Measurements from ENCODE around the gene ASTN2.
"Not testable (repeated sequence)": the region's sequence is repeated elsewhere in the genome, so short reads cannot be mapped to it uniquely, and the experiment has no call there.

ASTN2 gene

GRCh38 chr9:116717150-116717549 is 697.7 kb downstream of the ASTN2 start:
- in situ Hi-C loops (cut with MboI; ENCODE audit: low sequenced_read_pairs): no loop called here

DNA sequence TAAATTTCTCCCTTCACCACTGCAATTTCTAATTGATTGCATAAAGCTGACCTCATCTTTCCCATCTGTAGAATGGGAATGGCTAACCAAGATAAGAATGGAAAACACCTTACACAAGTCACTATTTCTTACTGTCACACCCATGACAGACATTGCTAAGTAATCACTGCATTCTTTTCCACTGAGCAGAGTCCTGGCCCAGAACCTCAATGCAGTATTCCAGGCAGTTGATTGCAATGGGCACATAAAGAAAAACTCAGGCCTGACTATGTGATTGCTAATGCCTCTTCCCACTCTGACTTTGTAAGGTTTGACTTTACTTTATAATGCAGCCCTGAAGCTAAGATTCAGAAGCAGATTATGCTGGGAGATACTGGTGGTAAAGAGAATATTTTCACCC is 698.4 kb downstream of the ASTN2 start:
- in situ Hi-C loops (cut with MboI; ENCODE audit: low sequenced_read_pairs): no loop called here

DNA sequence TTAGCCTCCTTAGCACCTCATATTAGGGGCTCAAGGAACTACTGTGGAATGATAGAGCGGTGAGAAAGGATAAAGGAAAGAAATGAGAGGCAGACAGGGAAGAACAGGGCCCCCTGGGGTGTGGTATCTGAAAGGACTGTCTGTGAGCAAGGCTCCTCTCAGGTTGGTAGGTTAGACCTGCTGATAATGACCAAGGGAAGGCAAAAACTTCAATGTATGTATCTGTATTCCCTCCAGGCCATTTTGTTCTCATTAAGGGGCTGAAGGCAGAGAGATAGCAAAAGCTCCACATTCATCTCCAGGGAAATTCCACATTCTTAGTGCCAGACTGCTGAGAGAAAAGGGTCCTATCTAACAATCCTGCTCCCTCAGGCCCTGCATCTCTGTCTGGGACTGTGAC is 699.1 kb downstream of the ASTN2 start:
- in situ Hi-C loops (cut with MboI; ENCODE audit: low sequenced_read_pairs): no loop called here

- in situ Hi-C loops (cut with MboI; ENCODE audit: low sequenced_read_pairs): no loop called here
Observed at GRCh38 chr9:116713271-116713670, 701.6 kb downstream of the ASTN2 start.

DNA sequence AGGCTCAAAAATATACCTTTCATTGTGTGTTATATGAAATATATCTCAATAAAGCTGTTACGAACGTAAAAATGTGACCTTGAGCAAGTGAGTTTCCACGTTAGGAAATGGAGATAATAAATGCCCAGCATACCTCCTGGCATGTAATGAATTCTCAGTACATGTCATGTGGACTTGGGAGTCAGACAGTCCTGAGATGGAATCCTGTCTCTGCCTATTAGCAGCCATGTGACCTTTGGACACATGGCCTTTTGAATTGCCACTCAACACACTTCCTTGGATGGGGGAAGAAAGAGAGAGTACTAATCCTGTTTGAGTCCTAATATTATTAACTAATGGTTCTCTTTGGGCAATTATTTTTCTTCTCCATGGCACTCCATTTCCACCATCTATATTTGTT is 702.1 kb downstream of the ASTN2 start:
- in situ Hi-C loops (cut with MboI; ENCODE audit: low sequenced_read_pairs): no loop called here

- in situ Hi-C loops (cut with MboI; ENCODE audit: low sequenced_read_pairs): no loop called here
Observed at GRCh38 chr9:116706310-116707290, 708.3 kb downstream of the ASTN2 start.

- in situ Hi-C loops (cut with MboI; ENCODE audit: low sequenced_read_pairs): no loop called here
Observed at GRCh38 chr9:116705531-116705930, 709.3 kb downstream of the ASTN2 start.

DNA sequence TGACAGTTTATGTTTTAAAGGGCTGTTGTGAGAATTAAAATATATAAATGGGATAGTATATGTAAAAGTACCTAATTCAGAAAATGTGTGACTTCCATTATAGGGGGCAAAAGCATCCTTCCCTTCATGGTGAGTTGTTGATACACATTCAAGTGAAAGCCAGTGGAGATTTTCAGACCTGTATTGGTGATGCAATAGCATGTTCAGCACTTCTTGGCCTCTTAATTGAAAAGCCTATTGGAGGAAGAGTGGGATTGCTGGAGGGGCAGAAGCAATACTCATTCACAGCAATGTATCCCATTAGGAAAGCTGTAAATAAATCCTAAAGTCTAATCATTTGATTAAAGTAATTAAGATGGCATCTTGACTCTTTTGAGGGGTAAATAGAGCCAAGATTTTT is 710.4 kb downstream of the ASTN2 start:
- in situ Hi-C loops (cut with MboI; ENCODE audit: low sequenced_read_pairs): no loop called here

DNA sequence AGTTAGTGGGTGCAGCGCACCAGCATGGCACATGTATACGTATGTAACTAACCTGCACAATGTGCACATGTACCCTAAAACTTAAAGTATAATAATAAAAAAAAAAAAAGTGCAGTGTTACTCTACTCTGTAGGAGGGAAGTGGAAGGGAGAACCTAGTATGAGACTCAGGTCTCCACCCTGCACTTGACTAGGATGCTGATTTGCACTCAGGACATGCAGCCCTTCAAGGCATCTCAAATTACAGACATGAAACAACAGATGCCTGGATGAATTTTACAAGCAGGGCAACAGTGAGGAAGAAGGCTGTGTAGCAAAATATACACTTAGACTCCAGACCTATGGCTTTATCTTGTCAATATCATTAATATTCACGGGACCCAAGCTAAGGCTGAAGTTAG is 711.2 kb downstream of the ASTN2 start:
- in situ Hi-C loops (cut with MboI; ENCODE audit: low sequenced_read_pairs): no loop called here

DNA sequence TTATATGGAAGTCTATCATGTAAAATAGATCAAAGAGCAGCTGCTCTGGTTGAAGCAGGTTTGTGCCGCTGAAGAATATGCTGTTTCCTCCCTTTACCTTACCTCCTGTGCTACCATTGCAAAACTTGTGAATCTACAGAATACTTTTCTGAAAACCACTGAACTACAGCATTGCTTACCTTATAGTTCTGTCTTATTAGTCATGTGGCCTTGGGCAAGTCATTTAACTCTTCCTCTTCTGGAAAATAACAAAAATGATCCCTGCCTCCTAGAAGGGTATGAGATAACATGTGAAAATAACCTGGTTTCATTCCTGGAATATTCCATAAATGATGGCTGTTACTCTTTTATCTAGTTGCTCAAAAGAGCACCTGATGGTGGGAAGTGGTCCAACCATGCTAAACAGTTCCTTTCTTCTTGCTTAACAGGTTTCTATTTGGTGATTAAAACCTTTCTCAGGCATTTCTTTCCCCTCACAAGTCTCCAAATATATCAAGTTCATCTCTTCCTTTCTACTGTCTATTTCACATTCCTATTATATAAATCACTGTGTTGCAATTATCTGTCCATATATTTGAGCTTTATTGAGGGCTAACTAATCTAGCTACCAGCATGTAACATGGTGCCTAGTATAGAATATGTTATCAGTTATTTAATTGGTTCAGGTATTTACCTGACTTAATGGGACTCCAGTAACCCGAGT is 712.8 kb downstream of the ASTN2 start:
- in situ Hi-C loops (cut with MboI; ENCODE audit: low sequenced_read_pairs): no loop called here

DNA sequence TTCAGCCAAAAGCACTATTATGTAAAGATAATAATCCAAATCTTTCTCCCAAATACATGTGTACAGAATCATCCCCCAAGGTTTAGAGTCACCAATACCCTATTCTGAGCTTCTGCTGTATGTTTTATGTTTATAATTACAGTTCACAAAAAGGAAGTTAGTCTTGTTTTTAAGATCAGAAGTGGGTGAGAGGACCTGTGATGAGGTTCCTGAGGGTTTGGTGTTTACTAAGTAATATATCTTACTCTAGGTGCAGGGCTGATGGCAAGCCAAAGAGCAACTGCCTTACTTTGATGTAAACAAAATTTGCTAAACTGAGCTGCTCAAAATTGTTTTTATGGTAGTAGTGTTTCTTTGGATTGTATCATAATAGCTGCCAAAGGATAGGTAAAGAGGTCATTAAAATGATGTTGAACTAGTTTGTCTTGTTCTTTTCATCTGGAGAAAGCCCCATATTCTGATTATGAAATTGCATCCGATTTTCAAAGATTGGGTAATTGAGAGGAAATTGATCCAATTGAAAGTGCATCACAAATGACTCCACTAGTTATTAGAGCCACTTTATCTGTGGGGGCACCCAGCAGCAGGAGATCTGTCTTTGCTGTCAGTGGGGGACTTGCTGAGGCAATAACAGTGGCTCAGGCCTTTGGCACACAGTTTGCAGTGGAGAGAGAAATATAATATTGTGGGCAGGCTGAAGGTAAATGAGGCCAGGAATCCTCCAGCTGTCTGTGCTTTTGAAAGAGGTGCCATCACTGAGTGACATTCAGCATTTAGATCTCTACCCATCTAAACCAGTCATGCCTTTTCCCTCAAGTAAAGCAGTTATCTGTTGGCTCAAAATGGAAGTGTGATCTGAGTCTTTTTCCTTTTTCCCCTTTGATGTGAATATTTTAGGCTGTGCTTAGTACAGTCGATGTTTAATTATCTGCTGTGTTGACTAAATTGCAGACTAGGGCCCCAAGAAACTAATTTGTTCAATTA is 713.7 kb downstream of the ASTN2 start:
- in situ Hi-C loops (cut with MboI; ENCODE audit: low sequenced_read_pairs): no loop called here

DNA sequence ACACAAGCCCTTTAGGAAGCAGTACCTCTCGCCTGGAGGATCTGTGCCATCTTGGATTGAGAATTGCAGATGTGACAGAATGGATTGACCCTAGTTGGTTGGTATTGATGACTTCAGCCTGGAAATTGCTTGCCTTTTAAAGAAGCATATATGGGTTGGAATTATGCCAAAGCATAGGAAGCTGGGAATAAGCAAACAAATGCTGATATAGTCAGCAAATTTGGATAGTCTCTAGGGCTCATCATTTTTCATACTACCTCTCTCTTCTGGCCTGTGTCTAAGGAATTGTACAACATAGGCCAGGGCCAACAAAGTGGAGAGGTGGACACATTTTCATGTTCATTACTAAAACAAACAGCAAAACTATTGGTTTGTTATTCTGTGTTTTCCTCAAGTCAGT is 714.6 kb downstream of the ASTN2 start:
- in situ Hi-C loops (cut with MboI; ENCODE audit: low sequenced_read_pairs): no loop called here

- in situ Hi-C loops (cut with MboI; ENCODE audit: low sequenced_read_pairs): no loop called here
Observed at GRCh38 chr9:116697887-116698286, 717.0 kb downstream of the ASTN2 start.

DNA sequence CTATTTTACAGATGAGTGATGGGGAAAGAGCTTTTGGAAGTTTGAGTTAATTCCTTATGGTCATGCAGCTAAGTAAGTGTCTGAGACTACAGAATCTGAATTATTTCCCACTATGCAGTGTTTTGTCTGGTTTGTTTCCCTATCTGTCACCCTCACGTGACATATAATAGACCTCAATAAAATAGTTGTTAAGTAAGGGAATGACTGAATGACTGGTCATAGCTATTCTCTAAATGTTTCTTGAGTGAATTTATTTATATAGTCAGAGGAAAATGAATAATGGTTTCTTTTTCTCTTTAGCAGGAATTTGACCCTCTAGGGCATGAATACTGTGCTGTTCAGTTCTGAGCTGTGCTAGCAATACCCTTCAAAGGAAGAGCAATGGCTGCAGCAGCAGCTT is 717.5 kb downstream of the ASTN2 start:
- in situ Hi-C loops (cut with MboI; ENCODE audit: low sequenced_read_pairs): no loop called here

GRCh38 chr9:116695438-116695837 is 719.4 kb downstream of the ASTN2 start:
- in situ Hi-C loops (cut with MboI; ENCODE audit: low sequenced_read_pairs): no loop called here

GRCh38 chr9:116694785-116695291 is 720.0 kb downstream of the ASTN2 start:
- in situ Hi-C loops (cut with MboI; ENCODE audit: low sequenced_read_pairs): no loop called here

DNA sequence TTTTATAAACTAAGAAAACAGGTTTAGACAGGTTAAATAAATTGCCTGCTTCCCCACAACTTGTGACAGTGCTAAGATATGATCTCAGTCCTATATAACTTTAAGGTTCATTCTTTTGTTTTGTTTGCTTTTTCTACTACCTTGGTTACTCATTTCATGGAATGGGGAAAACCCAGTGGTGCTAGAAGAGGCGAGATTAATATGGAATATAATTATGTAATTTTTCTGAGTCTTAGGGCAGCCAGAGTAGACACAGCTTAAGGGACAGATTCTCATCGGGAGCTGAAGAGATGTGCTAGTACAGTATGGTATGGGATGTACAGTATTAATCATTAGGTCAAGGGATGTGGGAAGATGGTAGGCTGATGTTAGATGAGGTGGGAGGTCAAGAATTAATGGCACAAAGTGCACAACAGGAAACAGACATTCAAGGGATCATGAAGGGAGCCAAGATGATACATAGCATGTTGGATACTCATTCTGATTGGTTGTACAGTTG is 721.6 kb downstream of the ASTN2 start:
- in situ Hi-C loops (cut with MboI; ENCODE audit: low sequenced_read_pairs): no loop called here

GRCh38 chr9:116692616-116693015 is 722.2 kb downstream of the ASTN2 start:
- in situ Hi-C loops (cut with MboI; ENCODE audit: low sequenced_read_pairs): no loop called here

DNA sequence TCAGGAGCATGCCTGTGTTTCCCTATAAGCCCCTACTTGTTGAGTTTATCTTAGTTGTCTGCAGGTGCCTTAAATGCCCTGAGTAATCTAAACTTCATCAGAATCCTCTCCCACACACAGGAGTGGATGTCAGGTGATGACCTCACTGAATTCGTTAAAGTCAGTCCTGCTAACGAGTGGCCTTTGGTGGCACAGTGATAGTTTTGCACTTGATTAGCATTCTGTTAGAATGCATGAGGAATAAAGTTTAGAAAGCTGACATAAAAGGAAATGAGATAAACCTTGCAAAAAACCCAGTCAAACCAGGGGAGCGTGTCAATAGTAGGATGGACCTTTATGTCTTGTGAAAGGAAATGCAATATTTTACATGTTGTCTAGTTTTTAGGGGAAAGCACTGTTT is 723.2 kb downstream of the ASTN2 start:
- in situ Hi-C loops (cut with MboI; ENCODE audit: low sequenced_read_pairs): no loop called here

DNA sequence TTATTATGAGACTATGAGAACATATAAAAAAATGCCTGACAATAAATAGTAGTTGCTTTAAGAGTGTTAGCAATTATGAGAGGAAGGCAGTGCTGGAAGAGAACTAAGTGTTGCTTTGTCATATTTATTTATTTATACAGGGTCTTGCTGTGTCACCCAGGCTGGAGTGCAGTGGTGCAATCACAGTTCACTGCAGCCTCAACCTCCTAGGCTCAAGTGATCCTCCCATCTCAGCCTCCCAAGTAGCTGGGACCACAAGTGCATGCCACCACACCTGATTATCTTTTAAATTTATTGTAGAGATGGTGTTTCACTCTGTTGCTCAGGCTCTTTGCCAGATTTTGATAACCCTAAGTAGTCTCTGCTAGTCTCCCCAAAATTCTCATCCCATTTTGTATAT is 724.1 kb downstream of the ASTN2 start:
- in situ Hi-C loops (cut with MboI; ENCODE audit: low sequenced_read_pairs): not testable (repeated sequence)
